GM13976 (cell line): ENCODE measurements around the gene FAM25G.
"Not testable (repeated sequence)": the region's sequence is repeated elsewhere in the genome, so short reads cannot be mapped to it uniquely, and the experiment has no call there.

Source experiments
- DNase-seq: peaks from one replicate; pipeline ENCODE4 v3.0.0; 2012; ENCODE audit warnings: low spot score
- CTCF ChIP-seq: IDR thresholded peaks from 2 replicates; pipeline ENCODE4 v1.5.1; 2012; ENCODE audit warnings: borderline replicate concordance, mild to moderate bottlenecking; ENCODE audit not compliant: insufficient read depth; ENCODE audit errors: extremely low read depth, missing control alignments, control extremely low read depth
- in situ Hi-C: fragments of 300-500 bp; cut with MboI; formaldehyde crosslinking; loops from one replicate; pipeline ENCODE4 v1.12.0; 2022; ENCODE audit warnings: low sequenced_read_pairs, mixed read lengths, inconsistent platforms; ENCODE audit not compliant: unreplicated experiment

Gene FAM25G

DNA sequence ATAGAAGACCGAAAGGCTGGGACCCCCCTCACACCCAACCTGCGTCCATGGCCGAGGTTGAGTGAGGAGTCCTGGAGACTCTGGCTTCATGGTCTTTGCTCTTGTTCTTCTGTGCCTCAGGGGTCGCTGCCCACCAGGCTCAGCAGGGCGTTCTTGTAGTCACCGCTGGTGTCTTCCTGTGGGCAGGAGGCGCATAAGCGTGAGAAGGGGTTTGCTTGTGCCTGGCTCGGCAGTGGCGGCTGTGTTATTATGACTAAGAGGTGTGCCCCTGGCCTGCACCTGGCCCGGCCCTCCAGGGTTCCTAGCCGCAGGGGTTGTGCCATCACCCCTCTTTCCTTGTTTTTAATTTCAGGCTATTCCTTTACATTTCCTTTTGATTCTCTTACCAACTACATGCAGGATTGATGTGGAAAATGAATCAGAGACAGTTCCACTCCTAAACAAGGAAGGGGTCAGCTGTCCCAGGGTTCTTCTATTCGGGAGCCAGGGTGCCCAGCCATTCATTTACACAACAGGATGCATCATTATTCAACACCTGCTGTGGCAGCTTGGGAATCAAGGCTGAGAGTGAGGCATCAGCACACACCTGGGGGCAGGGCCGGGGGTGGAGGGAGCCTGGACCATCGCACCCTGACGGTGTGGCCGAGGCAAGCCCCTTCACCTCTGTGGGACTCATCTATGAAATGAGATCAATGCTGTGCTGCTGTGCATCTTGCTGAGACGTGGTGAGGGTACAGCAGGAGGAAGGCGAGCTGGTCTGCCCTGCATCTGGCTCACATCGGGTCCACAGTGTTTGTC lies 22.6 kb downstream of the FAM25G start:
- in situ Hi-C loops, DNase-seq: not testable (repeated sequence)

GRCh38 chr10:47467957-47468356 lies 23.5 kb downstream of the FAM25G start:
- DNase-seq, in situ Hi-C loops: not testable (repeated sequence)

- in situ Hi-C loops, DNase-seq: not testable (repeated sequence)
These were observed 24.0 kb downstream of the FAM25G start for GRCh38 chr10:47467458-47467857.

DNA sequence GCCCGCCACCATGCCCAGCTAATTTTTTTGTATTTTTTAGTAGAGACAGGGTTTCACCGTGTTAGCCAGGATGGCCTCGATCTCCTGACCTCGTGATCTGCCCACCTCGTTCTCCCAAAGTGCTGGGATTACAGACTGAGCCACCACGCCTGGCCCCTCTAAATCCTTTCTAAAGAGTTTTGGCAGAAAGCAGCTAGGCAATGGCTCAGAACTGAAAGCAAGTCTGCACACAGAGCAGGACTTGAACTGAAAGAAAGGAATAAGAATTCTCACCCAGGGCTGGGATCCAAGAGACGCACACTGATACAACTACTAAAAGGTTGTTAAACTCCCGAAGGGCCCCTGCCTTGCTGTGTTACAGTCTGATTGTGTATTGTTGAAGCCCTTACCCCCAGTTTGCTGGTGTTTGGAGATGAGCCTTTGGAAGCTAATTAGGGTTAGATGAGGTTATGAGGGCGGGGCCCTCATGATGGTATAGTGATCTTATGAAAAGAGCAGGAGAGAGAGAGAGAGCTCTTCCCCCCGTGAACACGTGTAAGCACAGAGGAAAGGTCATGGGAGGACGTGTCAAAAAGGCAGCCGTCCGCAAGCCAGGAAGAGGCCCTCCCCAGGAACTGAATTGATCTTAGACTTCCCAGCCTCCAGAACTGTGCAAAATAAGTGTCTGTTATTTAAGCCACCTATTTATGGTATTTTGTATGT lies 26.1 kb downstream of the FAM25G start:
- DNase-seq, in situ Hi-C loops: not testable (repeated sequence)

- DNase-seq, in situ Hi-C loops: not testable (repeated sequence)
These were observed 28.7 kb downstream of the FAM25G start for GRCh38 chr10:47462577-47463358.

GRCh38 chr10:47461261-47461687 lies 30.2 kb downstream of the FAM25G start:
- DNase-seq, in situ Hi-C loops: not testable (repeated sequence)

DNA sequence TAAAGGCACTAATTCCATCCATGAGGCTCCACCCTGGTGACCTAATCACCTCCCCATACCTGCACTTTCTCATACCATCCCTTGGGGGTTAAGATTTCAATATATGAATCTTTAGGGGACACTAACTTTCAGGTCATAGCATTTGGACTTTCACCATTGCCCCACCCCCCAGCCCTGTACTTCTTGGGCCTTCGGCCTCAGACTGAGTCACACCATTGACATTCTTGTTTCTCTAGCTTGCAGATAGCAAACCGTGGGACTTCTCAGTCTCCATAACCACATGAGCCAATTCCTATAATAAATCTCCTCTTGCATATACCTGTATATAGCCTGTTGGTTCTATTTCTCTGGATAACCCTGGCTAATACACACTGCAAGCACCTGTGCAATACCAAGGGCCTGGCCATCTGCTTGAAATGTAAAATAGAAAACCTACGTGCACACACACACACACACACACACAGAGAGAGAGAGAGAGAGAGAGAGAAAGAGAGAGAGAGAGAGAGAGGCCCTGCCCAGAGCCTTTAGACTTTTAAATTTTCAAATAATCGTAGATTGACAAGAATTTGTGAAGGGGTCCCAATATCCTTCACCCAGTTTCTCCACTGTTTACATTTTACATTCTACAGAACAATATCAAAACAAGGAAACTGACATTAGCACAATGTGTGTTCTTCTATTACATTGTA lies 32.9 kb downstream of the FAM25G start:
- no peak for DNase-seq
- in situ Hi-C loops: no loop called here
- no peak for TF ChIP-seq CTCF

- no peak for TF ChIP-seq CTCF
- in situ Hi-C loops: no loop called here
- peak; percentile 2 for DNase-seq
These were observed 33.7 kb downstream of the FAM25G start for GRCh38 chr10:47457826-47458225.

DNA sequence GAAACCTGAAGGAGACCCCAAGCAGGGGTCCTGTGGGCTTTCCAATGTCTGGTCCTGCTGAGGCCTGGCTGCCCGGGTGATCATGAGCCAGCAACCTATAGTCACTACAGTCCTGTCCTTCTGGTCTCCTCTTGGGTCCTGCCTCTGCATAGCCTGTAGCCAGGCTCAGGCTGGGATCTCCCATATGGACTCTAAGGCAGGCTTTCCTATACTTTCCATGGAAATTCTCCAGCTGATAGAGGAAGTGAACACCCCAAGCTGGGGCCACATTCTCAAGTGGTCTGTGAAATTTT lies 34.0 kb downstream of the FAM25G start:
- in situ Hi-C loops: no loop called here
- DNase-seq: no peak

More for the DNA sequence above, 34.0 kb downstream of the FAM25G start:
- no peak for TF ChIP-seq CTCF
